HG03103 (cell line): ENCODE measurements around the gene DYNLL2.
"Not testable (repeated sequence)": the region's sequence is repeated elsewhere in the genome, so short reads cannot be mapped to it uniquely, and the experiment has no call there.

Experiments
- ATAC-seq: cut with Tn5 transposase; IDR thresholded peaks from one replicate; pipeline ENCODE4 v1.9.1; 2021; ENCODE audit warnings: low read depth; ENCODE audit not compliant: unreplicated experiment

Gene DYNLL2

GRCh38 chr17:58082870-58083490 is at the start of gene DYNLL2:
DYNLL2 (plus strand) TSS chr17:58083419; CDS start chr17:58087091, 3,672 bp downstream.
- ATAC-seq, result peak; percentile 69

- no peak for ATAC-seq
These were observed 43.2 kb upstream of the DYNLL2 start for GRCh38 chr17:58039975-58040374.

GRCh38 chr17:58040386-58040785 is 42.8 kb upstream of the DYNLL2 start:
- no peak for ATAC-seq

DNA sequence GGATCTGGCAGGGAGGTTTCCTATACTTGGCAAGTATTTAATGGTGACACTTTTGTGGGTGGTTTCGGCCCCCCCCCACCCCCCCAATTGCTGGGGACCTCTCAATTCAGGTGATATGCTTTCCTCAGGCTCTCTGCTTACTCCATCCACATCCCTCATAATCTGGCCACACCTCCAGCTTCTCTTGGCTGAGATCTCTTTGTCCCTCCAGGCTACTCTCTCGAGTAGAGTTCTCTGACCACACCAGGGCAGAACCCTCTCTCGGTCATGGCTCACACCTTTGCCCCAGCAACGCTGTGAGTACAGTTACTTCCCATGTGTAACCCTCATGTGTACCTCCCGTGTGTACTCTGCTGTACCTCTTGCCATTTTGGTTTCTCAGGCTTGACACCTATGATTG is 42.1 kb upstream of the DYNLL2 start:
- no peak for ATAC-seq

- no peak for ATAC-seq
These were observed 39.7 kb upstream of the DYNLL2 start for GRCh38 chr17:58043221-58044181.

DNA sequence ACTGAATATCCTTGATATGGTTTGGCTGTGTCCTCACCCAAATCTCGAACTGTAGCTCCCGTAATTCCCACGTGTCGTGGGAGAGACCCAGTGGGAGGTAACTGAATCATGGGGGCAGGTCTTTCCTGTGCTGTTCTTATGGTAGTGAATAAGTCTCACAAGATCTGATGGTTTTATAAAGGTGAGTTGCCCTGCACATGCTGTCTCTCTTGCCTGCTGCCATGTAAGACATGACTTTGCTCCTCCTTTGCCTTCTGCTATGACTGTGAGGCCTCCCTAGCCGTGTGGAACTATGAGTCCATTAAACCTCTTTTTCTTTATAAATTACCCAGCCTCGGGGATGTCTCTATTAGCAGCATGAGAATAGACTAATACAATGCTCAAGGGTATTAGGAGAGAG is 39.0 kb upstream of the DYNLL2 start:
- ATAC-seq, result not testable (repeated sequence)

DNA sequence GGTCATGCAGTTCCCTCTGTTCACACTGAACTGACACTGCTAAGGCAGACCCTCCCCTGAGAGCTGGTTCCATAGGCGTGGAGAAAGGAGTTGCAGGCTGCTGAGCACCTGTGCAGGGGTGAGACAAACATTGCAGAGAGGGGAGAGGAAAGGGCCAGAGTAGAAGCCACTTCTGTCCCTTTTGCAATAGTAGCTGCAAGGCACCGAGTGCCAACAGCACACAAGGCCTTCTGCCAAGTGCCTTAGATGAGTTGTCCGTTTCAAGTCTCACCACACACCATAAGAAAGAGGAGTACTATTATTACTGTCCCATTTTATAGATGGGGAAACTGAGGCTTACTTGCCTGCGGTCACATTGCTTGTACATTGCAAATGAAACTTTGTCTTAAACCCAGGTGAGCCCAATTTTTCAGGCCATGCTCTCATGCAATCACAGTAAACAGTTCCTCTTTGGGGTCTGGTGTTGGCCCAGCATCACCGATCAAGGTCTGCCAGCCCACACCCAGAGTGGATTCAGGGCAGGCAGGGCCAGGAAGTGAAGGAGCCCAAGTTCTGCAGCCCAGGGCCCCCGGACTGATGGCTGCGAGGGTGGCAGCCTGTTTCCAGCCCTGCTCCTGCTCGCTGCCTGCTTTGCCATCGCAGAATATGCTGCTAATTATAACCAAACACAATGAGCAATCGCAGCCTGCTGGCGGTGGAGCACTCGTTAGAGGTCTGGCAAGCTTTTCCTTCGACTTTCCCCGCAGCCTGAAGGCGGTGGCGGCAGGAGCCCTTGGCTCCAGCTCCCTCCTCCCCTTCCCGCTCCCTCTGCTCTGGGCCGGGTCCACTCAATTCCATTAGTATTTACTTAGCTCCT is 36.8 kb upstream of the DYNLL2 start:
- ATAC-seq, result no peak

DNA sequence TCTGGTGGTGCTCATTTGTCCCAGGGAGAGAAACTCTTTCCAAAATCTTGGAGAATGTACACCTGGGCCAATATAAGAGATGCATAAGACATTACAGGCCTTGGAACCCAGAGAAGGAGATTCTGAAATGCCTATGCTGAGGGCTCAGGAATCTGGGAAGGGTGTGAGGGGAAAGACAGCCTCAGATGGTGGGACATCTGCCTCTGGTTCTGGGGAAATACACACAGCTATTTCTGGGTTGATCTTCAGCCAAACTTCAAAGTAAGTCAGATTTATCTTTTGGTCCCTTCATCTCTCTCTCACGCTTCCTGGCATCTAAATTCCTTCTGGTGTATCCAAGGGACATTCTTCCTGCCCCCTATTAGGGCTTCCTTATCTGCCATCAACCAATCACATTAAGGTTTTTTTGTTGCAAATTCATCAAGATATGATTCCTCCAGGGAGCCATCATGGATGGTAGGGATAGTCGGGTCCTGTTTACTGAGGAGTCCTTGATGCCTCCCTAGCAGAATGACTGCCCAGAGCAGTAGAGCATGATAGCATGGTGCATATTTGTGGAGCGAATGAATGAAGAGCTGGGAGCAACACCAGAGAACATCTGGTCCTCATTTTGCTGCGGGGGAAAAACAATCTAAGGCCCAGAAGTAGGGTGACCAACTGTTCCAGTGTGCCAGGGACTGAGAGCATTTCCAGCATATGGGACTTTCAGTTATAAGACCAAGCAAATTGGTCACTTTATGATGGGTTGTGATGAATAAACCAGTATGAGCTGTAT is 35.7 kb upstream of the DYNLL2 start:
- ATAC-seq, result no peak

- no peak for ATAC-seq
These were observed 33.7 kb upstream of the DYNLL2 start for GRCh38 chr17:58049533-58049932.

GRCh38 chr17:58050966-58051365 is 32.3 kb upstream of the DYNLL2 start:
- no peak for ATAC-seq

GRCh38 chr17:58051468-58051867 is 31.8 kb upstream of the DYNLL2 start:
- no peak for ATAC-seq

GRCh38 chr17:58052407-58052806 is 30.8 kb upstream of the DYNLL2 start:
- ATAC-seq, result no peak

DNA sequence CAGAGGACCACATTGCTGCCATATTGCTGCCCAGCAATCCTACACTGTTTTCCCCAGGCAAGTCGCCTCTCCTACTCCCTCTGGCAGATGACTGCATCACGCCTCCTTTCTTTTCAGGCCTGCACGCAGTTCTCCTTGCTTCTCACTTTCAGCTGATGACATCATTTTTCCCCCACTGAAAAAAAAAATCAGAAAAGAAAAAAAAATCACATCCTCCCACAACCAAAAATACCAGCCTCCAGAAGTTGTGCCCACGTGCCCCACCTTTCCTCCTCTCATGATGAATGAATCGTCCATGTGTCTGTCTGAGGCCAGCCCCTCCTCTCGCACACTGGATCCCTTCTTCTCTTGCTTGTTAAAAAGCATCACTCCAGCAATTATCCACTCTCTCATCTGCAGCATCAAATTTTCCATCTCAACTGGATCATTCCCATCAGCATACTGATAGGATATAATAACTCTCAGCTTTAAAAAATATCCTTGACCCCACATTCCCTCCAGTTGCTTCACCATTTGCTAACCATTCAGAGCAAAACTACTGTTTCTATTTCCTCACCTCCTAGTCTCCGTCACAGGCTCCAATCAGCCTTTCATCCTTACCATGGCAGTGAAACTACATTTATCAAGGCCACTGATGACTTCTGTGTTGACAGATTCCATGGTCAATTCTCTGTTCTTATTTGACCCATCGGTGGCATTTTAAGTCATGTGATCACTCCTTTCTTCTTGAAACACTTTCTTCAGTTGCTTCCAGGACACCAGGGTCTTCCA is 30.1 kb upstream of the DYNLL2 start:
- ATAC-seq, result no peak

GRCh38 chr17:58054641-58055040 is 28.6 kb upstream of the DYNLL2 start:
- no peak for ATAC-seq

DNA sequence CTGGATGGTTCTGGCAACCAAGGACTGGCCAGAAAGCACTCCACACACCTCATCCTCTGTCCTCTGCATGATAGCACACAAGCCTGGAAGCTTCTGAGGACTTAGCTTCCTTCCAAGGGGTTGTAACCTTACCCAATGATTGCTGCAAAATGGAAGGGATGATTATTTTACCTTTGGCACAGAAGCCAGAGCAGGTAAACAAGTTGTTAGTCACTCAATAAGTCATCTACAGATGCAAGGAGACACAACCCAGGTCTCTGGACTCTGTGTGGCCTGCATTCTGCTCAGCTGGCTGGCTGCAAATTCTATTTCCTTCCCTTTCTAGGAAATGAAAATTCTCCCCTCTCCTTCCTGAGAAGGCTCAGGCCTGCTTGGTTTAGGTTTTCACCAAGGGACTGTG is 26.7 kb upstream of the DYNLL2 start:
- ATAC-seq, result no peak

- no peak for ATAC-seq
These were observed 24.1 kb upstream of the DYNLL2 start for GRCh38 chr17:58059141-58059540.

DNA sequence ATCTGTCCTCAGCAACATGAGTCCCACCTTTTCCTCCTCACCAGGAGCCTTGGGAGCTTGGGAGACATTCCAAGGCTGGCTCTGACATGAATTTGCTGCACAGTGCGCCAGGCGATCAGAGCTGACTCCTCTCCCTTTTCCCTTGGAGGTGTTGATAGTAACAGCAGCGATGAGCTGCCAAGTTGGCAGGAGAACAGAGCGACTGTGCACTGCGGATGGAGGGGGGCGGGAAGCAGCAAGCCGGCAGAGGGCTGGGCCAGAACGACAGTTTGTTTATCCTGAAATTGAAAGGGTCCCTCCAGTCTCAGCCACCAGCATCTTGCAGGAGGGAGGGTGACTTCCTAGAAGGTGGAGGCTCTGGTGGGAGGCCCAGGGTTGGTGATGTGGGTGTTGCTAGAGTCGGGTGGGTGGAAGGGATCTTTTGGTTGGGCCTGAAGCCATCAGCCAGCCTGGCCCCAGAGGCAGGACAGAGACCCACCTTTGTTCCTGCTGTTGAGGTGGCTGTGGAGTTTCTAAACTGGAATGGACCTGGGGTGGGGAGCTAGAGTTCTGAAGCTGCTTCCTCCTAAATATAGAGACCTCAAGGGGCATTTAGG is 22.5 kb upstream of the DYNLL2 start:
- ATAC-seq, result no peak

DNA sequence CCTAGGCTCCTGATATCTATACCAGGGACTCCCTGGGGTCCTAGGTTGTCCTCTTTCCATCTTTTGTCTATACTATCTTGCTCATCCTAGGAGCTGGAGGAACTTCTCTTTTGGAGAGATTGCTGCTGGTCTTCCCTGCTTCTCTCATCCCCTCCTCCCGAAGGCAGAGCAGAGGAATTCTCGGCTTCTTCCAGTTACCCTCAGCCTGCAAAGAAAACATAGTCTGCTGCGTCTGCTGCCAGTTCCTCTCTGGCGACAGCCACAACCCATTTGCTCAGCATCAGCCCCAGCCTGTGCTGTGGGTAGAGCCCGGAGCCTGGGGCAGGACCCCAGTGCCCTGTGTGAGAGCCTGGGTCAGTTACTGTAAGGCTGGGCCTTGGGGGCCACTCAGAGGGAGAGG is 21.5 kb upstream of the DYNLL2 start:
- no peak for ATAC-seq

DNA sequence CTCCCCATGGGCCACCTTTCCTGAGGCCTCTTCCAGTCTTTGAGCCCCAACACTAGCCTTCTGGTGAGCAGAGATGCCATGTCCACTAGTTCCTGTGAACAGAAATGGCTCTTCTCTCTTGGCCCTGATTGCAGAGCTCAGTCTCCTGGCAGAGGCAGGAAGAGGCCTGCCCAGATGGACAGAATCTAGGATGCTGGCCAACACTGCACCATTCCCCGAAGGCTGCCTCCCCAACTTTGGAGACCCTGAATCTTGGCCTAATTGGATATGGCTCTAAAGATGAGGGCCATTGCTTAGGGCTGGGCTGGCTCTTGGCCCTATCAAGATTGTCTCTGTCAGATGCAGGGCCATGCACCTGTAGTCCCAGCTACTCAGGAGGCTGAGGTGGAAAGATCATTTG is 18.0 kb upstream of the DYNLL2 start:
- no peak for ATAC-seq
